Muscle of arm (tissue), 12 donors: ENCODE measurements around the gene NOM1. TPM values are rescaled to one million over a fixed set of nuclear protein-coding genes. Genes with fewer than 3 reads are reported as not detected.
"Not testable (repeated sequence)": the region's sequence is repeated elsewhere in the genome, so short reads cannot be mapped to it uniquely, and the experiment has no call there.

ENCODE experiments used
- DNase-seq: peaks from one replicate; pipeline ENCODE4 v3.0.0-alpha.2; 2013
- polyA plus RNA-seq, 12 donors: library from polyadenylated mRNA; unstranded; fragments of 120-200 nt; gene quantifications; one replicate each; pipeline ENCODE4 v1.2.1, GENCODE V29; 2013; ENCODE audit not compliant: insufficient read length in 12 of 12

Gene NOM1
- polyA plus RNA-seq, 12 donors: 11.0 to 25.7 (median 16.7) TPM; not detected in 1

DNA sequence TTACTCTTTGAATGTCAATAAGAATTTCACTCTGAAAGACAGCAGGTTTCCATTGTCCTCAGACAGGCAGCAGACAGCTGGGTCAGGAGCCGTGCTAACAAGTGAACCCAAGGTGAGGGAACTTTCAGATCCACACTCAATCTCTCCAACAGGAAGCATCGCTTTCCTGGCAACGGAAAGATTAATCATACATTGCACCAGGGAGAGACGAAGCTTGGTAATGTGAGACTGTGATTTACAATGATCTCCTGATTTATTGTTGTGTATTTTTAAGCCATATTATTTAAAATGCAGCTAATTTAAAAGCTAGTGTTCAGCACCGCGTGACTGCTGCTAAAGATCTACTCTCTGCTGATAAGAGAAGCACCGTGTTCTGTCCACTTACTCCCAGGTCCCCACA lies 17.5 kb upstream of the NOM1 start:
- no peak for DNase-seq

GRCh38 chr7:156935250-156935649 lies 14.3 kb upstream of the NOM1 start:
- DNase-seq: no peak

DNA sequence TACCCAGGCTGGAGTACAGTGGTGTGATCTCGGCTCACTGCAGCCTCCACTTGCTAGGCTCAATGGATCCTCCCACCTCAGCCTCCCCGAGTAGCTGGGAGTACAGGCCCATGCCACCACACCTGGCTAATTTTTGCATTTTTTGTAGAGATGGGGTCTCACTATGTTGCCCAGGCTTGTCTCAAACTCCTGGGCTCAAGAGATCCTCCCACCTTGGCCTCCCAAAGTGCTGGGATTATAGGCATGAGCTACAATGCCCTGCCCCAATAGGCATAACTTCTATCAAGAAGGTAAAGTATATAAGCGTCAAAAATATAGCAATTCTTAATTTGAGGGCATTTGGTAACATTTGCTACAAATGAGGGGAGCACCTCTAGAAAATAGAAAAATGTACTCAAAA lies 12.7 kb upstream of the NOM1 start:
- not testable (repeated sequence) for DNase-seq

- no peak for DNase-seq
Measured at GRCh38 chr7:156940421-156941122, 8.9 kb upstream of the NOM1 start.

DNA sequence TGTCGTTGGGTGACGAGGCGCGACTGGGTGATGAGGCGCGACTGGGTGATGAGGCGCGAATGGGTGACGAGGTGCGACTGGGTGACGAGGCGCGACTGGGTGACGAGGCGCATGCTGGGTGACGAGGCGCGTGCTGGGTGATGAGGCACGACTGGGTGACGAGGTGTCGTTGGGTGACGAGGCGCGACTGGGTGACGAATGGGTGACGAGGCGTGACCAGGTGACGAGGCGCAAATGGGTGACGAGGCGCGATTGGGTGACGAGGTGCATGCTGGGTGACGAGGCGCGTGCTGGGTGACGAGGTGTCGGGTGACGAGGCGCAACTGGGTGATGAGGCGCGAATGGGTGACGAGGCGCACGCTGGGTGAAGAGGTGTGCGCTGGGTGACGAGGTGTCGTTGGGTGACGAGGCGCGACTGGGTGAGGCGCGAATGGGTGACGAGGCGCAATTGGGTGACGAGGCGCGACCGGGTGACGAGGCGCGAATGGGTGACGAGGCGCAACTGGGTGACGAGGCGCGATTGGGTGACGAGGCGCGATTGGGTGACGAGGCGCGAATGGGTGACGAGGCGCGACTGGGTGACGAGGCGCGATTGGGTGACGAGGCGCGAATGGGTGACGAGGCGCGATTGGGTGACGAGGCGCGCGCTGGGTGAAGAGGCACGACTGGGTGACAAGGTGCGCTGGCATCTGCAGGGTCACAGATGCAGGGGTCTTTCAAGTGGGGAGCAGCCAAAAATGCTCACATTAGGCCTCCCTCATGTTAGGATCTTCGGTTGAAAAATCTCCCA lies 7.9 kb upstream of the NOM1 start:
- no peak for DNase-seq

DNA sequence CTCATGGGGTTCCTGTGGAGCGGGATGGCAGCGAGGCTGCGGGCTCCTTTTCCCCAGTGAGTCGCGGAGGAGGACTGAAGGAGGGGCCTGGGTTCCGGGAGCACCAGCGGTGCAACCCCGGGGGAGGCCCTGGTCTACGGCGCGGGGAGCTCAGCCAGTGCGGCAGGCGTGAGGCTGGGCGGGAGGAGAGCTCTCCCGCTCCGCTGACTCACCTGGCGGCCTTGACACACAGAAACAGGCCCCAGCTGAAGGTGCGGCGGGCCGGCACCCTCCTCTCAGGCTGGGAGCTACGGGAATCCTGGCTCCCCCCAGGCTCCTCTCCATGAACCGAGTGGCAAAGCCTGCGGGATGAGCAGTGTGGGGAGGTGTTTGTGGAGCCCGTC lies 6.8 kb upstream of the NOM1 start:
- DNase-seq: no peak

DNA sequence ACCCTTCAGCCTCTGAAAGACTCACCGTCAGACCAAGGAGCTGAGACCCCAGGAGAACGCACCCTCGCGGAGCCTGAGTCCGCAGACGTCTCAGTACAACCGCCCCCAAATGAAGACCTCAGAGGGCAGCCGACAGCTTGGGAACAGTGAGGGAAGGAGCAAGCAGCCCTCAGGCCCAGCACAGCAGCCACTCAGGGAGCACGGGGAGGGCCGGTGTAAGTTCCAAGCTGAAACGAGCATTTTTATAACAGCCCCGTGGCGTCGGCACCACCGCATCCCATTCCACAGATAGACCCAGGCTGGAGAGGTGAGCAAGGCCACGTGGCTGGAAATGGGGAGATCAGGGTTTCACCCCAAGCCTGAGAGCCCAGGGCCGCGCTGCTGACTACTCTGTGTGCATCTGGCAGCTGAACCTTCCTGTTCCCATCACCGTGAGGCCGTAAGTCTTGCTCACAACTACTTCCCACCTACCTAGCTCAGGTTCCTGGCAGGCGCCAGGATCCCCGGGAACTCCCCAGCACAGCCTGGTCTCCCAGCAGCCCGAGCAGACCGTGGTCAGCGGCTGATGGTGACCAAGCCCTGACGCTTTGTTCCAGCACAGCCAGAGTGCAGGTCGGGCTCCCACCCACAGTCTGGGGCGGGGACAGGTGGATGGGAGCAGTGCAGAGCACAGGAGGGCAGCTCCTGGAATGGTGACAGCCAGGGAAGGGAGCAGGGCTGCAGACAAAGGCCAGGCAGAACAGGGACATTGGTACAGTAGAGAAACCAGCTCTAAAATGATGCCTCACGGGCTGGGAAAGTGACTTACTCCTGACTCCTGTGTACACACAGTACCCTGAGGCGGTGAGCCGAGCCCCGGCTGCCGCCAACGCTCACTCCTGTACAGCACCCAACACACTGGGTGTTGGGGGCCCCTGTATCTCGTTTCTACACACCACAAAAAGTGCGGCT lies 6.1 kb upstream of the NOM1 start:
- no peak for DNase-seq

GRCh38 chr7:156944876-156945275 lies 4.6 kb upstream of the NOM1 start:
- no peak for DNase-seq

- no peak for DNase-seq
Measured at GRCh38 chr7:156947120-156947843, 2.2 kb upstream of the NOM1 start.

- DNase-seq: no peak
Measured at GRCh38 chr7:156948361-156948760, 1.2 kb upstream of the NOM1 start.

- no peak for DNase-seq
Measured at GRCh38 chr7:156950381-156950858, 908 bp downstream of the NOM1 start.

- not testable (repeated sequence) for DNase-seq
Measured at GRCh38 chr7:156953215-156953614, 3.7 kb downstream of the NOM1 start.

GRCh38 chr7:156954941-156955340 lies 5.4 kb downstream of the NOM1 start:
- DNase-seq: no peak

DNA sequence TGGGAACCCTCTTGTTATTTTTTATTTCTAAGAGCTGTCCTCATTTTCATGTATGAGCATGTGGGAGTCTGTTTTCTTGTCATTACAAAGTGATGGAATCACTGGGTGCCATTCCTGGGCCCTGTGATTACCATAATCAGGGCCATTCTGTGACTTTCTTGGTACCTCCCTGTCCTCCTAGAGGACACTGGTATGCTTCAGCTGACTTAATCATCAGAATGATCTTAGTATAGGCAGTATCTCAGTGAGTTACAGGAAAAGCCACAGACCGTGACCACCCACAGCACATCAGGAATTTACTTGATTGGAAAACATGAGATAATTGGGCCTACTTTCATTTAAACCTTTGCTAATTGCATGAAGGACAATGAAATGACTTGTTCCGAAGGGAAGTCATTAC lies 7.2 kb downstream of the NOM1 start:
- no peak for DNase-seq

GRCh38 chr7:156962145-156962544 lies 12.6 kb downstream of the NOM1 start:
- no peak for DNase-seq

DNA sequence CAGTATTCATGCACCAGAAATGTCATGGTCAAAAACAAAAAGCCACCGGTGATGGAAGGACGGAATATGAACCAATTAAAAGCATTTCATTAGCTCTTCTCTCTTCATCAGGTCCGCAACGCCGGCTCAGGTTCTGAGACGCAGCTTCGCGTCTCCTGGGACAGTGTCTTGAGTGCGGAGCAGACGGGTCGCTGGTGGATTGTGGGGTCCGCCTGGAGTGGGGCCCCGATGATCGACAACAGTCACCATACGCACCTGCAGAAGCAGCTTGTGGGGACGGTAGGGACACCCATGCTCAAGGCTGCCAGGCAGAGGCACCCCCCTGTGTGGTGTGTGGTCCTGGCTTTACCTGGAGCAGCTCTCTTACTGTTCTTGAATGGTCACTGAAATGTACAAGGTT lies 13.4 kb downstream of the NOM1 start:
- DNase-seq: no peak

- DNase-seq: no peak
Measured at GRCh38 chr7:156963472-156963871, 14.0 kb downstream of the NOM1 start.

DNA sequence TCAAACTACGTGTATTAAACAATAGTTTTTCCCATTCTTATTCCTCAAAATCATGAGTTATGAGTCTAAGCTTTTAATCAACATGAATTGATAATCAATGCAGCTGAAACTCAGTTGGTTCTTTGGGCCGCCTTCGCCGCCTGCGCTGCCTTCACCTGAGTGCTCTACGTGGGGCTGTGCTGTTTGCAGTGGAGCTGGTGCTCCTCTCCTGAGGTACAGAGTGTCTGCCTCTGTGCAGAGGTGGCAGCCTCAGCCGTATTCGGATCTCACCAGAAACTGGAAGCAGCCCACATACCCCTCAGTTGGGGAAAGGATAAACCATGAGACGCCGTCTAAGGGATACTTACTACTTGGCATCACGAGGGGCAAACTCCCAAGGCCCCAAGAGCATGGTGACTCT lies 15.5 kb downstream of the NOM1 start:
- no peak for DNase-seq

- DNase-seq: no peak
Measured at GRCh38 chr7:156966387-156966786, 16.9 kb downstream of the NOM1 start.

DNA sequence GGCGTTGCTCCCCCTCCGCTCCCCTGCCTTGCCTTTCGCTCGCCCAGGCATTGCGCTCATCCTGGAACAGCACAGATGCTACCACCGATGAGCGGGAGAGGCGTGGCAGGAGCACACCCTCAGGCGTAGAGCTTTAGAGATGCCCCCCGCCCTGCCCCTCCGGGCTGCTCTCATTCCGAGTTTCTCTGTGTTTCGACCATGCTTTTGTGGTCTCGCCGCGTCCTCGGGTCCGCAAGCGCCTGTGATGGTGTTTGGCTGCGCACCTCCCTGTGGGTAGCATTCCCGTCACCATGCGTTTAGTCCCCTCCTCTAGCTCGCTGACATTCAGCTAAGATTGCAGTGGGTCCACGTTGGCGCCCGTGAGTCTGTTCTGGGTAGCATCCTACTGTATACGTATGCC lies 18.7 kb downstream of the NOM1 start:
- no peak for DNase-seq

DNA sequence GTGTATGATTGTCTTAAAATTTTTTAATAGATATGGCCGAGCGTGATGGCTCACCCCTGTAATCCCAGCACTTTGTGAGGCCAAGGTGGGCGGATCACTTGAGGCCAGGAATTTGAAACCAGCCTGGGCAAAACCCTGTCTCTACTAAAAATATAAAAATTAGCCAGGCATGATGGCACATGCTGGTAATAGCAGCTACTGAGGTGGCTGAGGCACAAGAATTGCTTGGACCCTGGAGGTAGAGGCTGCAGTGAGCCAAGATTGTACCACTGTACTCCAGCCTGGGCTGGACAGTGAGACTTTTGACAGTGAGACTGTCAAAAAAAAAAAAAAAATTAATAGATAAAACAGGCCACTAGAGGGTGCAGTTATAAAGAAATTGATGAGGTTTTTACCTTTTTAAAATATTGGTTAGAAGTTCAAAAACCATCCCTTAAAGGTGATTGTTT lies 20.5 kb downstream of the NOM1 start:
- no peak for DNase-seq
